NOMO-1 treated with dmso at 0.1 percent for 144 hours (cell line): ENCODE data around the gene DIP2C.
"Not testable (repeated sequence)": the region's sequence is repeated elsewhere in the genome, so short reads cannot be mapped to it uniquely, and the experiment has no call there.

Source experiments
- DNase-seq: peaks from one replicate; lab custom pipeline; 2025; ENCODE audit not compliant: unreplicated experiment; lab: John Stamatoyannopoulos, UW

DIP2C gene

GRCh38 chr10:543131-543530 lies 146.3 kb downstream of the DIP2C start:
- no peak for DNase-seq

- no peak for DNase-seq
These were observed 147.6 kb downstream of the DIP2C start for GRCh38 chr10:541750-542371.

DNA sequence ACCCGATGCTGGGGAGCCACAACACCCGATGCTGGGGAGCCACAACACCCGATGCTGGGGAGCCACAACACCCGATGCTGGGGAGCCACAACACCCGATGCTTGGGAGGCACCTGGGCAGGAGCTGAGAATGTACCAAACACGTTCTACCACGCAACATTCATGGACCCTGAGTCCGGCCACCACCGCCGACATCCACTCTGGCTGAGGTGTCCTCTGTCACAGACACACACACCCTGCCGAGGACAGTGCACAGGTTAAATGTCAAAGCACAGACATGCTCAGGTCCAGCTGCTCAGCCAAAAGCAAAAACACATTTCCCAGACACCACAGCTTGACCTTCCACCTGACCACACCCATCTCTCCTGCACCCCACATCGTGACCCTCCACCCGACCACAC lies 148.4 kb downstream of the DIP2C start:
- DNase-seq: no peak

GRCh38 chr10:538895-539294 lies 150.6 kb downstream of the DIP2C start:
- no peak for DNase-seq

DNA sequence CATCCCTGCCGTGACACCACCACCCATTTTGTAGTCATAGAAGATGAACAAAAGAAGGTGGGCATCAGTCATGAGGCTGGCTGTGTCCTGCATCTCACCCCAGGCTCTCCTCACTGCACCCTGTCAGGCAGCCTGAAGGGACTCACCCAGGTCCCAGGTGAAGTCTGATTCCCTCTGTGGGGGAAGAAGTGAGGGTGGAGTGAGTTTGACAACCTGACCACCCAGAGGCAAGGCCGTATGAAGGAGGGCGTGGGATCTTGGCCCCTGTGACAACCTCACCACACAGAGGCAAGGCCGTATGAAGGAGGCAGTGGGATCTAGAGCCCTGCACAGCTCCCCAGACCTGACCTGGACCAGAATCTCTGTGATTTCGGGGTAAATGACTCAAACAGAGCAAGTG lies 152.5 kb downstream of the DIP2C start:
- DNase-seq: no peak

- no peak for DNase-seq
These were observed 153.0 kb downstream of the DIP2C start for GRCh38 chr10:536371-536925.

GRCh38 chr10:535952-536351 lies 153.5 kb downstream of the DIP2C start:
- no peak for DNase-seq

- DNase-seq: no peak
These were observed 154.4 kb downstream of the DIP2C start for GRCh38 chr10:535051-535450.

DNA sequence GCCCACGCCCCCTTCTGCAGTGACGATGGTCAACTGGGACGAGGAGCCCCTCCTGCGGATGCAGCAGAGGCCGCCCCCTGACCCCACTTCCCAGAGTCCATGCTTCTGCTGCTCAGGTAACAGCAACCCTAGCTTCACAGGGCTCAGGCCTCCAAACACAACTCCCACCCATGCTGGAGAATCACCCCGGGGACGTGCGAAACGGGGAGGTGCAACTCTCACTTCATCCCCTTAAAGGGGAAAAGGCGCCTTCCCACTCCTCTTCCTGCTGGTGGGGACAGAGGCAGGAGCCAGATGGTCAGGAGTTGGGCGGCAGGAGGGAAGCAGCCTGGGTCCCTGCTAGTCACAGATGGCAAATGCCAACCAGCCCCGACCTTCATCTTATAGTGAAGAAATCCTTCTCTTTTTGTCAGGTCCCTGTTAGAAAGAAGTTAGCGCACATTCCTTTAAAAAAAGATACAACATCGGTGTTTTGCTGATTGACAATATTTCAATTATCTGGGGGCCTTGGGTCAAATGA lies 155.4 kb downstream of the DIP2C start:
- no peak for DNase-seq

GRCh38 chr10:533611-534010 lies 155.9 kb downstream of the DIP2C start:
- DNase-seq: no peak

- no peak for DNase-seq
These were observed 156.3 kb downstream of the DIP2C start for GRCh38 chr10:533186-533585.

- DNase-seq: not testable (repeated sequence)
These were observed 157.1 kb downstream of the DIP2C start for GRCh38 chr10:532331-532730.

DNA sequence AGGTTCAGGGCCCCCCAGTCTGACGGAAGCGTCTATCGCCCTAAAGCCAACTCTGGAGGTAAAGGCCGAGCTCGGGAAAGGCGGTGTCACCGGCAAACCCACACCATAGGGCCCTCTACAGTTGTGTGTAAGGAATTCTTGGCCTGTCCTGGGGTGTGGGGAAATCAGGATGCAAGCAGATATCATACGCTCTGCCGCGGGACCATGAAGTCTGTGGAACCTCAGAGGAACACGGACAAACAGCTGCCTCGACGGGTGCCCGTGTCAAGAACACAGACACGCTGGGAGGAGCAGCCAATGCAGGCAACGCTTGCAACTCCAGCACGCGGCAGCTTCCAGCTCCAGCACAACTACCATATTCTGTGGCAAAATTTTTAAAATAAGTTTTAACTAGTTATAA lies 157.9 kb downstream of the DIP2C start:
- no peak for DNase-seq

DNA sequence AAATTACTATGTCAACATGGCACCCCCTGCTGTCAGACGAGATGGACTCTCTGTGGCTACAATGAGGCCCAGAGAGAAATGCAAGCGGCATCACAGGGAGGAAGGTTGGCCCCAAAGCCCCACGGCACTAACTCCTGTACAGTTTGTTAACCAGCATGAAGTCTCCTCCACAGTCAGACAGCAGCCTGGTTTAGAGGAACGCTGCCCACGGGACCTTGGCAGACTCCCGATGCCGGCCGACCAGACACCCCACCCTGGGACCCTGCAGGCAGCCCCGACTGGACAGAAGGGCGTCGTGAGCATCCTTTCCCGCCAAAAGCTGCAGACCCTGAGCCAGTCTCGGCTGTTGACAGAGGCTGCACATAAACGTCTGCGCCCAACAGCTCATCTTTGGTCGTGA lies 158.8 kb downstream of the DIP2C start:
- no peak for DNase-seq

DNA sequence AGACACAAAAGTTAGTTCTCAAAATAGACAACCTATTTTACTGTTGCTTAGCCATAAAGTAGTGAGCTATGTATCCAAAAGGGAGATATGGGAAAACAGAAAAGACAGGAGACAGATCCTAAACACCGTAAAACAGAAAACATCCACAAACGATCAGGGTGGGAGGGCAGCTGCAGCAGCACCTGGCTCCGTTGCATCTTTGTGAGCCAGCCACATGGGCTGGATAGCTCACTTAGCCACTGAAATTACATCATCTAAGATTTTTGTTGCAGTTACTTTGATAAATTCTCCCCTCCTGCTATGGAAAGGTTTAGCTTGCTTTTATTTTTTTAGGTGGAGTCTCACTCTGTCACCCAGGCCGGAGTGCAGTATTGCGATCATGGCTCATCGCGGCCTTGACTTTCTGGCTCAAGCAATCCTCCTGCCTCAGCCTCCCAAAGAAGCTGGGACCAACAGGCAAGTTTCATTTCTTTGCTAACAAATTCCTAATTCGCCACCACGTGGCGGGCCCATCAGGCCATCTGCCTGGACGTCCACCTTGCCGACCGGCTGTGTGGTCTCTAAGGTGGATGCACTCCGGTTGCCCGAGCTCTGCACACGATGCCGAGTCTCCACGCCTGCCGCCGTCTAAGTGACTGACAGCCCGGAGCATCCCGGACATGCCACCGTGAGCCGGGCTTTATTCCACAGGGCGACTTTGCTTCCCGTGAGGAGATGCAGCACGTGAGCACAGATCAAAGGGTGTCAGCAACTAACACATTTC lies 159.8 kb downstream of the DIP2C start:
- no peak for DNase-seq

DNA sequence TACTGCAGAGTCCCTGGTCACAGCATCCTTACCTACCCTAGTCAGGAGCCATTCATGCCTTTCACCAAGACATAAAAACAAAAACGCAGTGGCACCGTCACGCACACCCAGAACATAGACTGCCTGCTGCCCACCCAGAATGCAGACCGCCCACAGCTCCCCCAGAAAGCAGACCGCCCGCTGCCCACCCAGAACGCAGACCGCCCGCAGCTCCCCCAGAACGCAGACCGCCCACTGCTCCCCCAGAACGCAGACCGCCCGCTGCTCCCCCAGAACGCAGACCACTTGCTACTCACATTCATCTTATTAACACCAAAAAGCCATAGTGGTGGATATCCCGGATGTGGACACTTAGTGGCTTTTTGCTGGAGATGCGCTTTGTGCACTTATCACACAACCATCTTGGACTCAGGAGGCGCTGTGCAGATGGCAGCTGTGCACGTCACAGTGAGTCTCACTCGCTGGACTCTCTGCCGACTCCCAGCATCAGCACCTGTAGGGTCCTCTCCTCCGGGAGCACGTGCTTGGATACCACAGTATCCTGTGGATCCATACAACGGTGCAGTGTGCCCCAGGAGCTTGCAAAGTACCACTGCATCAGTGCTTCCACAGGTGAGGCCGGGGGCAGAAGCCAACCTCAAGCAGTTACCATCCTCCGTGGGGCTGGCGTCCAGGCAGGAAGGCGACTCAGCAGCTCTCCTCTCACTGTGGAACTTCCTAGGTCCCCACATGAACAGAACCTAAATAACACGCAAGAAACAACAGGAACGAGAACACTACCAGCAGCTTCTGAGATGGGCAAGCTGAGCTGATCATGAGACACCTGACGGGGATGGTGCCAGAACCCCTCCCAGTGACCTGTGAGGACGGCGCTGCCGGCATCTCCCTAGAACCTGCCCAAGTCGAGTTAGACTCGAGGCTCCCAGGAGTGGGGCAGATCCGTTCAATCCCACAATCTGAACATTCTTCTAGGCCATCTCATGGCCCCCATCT lies 161.0 kb downstream of the DIP2C start:
- DNase-seq: no peak

- DNase-seq: no peak
These were observed 162.1 kb downstream of the DIP2C start for GRCh38 chr10:527416-527815.

DNA sequence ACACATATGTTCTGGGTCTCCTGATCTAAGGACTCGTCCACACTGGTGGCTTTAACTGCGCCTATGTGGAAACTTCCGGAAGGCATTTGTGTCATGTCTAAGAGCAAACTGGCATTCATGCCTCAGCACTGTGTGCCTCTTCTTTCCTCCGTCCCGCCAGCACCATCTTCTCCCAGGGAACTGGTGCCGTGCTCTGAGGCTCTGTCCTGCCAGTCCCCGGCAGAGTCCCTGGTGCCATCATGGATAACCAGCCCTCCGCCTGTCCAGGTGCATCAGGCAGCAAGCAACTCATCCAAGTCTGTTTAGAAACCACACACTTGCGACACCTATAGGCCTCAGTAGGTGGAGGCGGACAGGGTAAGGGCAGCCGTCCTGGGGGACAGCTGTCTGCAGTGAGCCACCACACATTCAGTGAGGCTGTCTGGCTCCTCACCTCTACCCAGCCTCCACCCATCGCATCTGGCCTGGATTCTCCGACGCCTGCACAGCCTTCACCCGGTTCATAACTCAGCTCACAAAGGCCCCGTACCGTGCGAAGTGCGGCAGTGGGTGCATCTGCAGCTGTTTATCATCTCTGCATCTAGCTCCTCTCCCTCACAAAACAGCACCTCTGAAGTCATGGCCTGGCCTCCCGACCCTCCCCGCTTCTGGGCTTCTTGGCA lies 162.7 kb downstream of the DIP2C start:
- no peak for DNase-seq

DNA sequence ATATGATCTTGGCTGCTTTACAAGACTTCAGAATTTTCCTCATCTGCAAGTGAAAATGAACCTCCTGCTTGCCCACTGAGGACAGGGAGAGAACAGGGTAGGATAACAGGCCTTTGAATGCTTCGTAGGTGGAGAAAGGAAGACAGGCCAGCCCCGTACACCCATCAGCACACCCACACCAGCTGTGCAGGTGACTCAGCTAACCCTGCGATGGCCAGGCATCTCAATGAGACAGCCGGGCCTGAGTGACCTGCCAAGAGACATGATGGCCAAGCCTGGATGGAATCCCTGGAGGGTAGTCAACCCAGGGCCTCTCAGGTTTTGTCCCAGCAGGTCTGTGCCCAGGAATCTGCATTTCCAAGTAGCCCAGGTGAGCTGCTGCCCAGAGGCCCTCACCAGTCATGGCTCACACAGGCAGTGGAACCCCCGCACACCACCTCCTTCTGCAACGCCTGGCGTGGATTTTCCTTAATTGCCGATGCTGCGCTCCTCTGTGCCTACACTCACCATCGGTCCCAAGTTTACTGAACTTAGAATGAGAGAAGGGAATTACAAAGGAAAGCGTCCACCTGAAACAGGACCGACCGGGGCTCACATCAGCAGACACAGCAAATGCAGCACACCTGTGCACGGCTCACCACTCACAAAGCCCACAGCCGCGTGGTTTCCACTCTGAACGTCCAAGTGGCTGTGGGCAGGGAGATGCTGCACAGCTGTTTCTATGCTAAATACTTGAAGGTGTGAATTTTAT lies 163.7 kb downstream of the DIP2C start:
- no peak for DNase-seq

- no peak for DNase-seq
These were observed 165.5 kb downstream of the DIP2C start for GRCh38 chr10:523925-524324.
